ENCODE measurements around the gene MCU. TPM values are rescaled to one million over a fixed set of nuclear protein-coding genes. Genes with fewer than 3 reads are reported as not detected.

Gene MCU
- total RNA-seq, 1 donor from 2014 or later, result 31.4 TPM

GRCh38 chr10:72812415-72812752 lies 120.4 kb downstream of the MCU start:
- H3K4me1 Mint-ChIP-seq (ENCODE audit: unreplicated experiment), result peaks cover 46% of the 10 kb centered on the region
- H3K4me3 Mint-ChIP-seq (ENCODE audit: unreplicated experiment), result no peak overlapping the region
- peaks cover 13% of the 10 kb centered on the region for H3K36me3 Mint-ChIP-seq (ENCODE audit: unreplicated experiment)
- peaks cover 6% of the 10 kb centered on the region for H3K9me3 Mint-ChIP-seq (ENCODE audit: unreplicated experiment)
- peak overlapping the region; percentile 88 for H3K27ac Mint-ChIP-seq (ENCODE audit: unreplicated experiment)
- DNase-seq (ENCODE audit: extremely low spot score, unreplicated experiment), result no peak
- TF ChIP-seq, protein P1, sequence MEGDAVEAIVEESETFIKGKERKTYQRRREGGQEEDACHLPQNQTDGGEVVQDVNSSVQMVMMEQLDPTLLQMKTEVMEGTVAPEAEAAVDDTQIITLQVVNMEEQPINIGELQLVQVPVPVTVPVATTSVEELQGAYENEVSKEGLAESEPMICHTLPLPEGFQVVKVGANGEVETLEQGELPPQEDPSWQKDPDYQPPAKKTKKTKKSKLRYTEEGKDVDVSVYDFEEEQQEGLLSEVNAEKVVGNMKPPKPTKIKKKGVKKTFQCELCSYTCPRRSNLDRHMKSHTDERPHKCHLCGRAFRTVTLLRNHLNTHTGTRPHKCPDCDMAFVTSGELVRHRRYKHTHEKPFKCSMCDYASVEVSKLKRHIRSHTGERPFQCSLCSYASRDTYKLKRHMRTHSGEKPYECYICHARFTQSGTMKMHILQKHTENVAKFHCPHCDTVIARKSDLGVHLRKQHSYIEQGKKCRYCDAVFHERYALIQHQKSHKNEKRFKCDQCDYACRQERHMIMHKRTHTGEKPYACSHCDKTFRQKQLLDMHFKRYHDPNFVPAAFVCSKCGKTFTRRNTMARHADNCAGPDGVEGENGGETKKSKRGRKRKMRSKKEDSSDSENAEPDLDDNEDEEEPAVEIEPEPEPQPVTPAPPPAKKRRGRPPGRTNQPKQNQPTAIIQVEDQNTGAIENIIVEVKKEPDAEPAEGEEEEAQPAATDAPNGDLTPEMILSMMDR (IDR thresholded peaks at IDR 0.05), result no peak
- no peaks in the 10 kb centered on the region for H3K27me3 Mint-ChIP-seq (ENCODE audit: unreplicated experiment)

DNA sequence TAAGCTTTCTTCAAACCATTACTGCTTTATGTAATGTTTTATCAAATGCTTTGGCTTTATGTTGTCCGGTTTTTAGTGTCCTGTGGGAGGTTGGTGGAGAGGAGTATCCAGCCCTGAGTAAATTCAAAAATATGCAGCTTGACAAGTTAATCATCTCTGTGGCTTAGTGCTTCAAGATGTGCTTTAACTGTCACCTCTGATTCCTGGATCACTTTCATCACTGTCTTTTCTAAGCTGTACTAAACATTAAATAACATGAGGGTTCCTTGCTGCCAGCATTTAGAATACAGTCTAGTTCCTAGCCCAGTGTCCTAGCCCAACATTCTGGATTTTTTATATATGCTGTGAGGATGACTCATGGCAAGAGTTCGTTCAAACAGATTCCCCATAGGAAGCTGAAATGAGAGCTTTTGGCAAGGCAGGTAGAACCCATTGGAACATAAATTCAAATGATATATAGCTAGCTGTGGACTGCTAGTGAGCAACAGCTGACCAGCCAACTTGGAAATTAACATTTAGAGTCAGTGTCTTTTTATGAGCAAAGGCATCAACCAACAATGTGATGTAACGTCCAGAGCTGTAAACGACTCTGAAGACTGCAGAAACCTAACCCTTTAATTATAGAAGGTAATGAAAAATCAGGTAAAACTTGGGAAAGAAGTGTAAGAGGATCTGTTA lies 120.9 kb downstream of the MCU start:
- H3K4me1 Mint-ChIP-seq (ENCODE audit: unreplicated experiment), result peaks cover 46% of the 10 kb centered on the region
- TF ChIP-seq, protein P1 (IDR thresholded peaks at IDR 0.05), result no peak
- peak overlapping the region; percentile 88 for H3K27ac Mint-ChIP-seq (ENCODE audit: unreplicated experiment)
- H3K27me3 Mint-ChIP-seq (ENCODE audit: unreplicated experiment), result no peaks in the 10 kb centered on the region
- peaks cover 6% of the 10 kb centered on the region for H3K9me3 Mint-ChIP-seq (ENCODE audit: unreplicated experiment)
- DNase-seq (ENCODE audit: extremely low spot score, unreplicated experiment), result no peak
- H3K4me3 Mint-ChIP-seq (ENCODE audit: unreplicated experiment), result no peak overlapping the region
- H3K36me3 Mint-ChIP-seq (ENCODE audit: unreplicated experiment), result peaks cover 13% of the 10 kb centered on the region

GRCh38 chr10:72814099-72814790 lies 122.3 kb downstream of the MCU start:
- no peaks in the 10 kb centered on the region for H3K27me3 Mint-ChIP-seq (ENCODE audit: unreplicated experiment)
- DNase-seq (ENCODE audit: extremely low spot score, unreplicated experiment), result no peak
- H3K36me3 Mint-ChIP-seq (ENCODE audit: unreplicated experiment), result peaks cover 7% of the 10 kb centered on the region
- H3K4me3 Mint-ChIP-seq (ENCODE audit: unreplicated experiment), result no peak overlapping the region
- TF ChIP-seq, protein P1 (IDR thresholded peaks at IDR 0.05), result no peak
- peaks cover 45% of the 10 kb centered on the region for H3K4me1 Mint-ChIP-seq (ENCODE audit: unreplicated experiment)
- H3K27ac Mint-ChIP-seq (ENCODE audit: unreplicated experiment), result peak overlapping the region; percentile 87
- peaks cover 6% of the 10 kb centered on the region for H3K9me3 Mint-ChIP-seq (ENCODE audit: unreplicated experiment)

DNA sequence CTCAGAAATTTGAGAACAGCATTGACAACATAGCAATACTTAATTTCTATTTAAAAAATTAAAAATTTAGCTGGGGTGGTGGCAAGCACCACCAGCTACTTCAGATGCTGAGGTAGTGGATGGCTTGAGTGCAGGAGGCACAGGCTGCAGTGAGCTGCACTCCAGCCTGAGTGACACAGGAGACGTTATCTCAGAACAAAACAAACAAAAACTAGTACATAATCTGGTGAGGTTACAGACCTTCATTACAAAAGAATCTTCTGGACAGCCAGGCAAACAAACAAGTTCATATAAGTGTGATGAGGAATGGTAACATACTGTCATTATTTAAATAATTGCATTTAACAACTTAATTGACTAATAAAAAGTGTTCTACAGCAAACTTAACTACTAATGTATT lies 124.6 kb downstream of the MCU start:
- Mint-ChIP-seq H3K9me3 (ENCODE audit: unreplicated experiment) (no peaks in the 10 kb centered on the region), H3K27me3 (ENCODE audit: unreplicated experiment) (no peaks in the 10 kb centered on the region), H3K4me1 (ENCODE audit: unreplicated experiment) (peaks cover 36% of the 10 kb centered on the region), H3K4me3 (ENCODE audit: unreplicated experiment) (no peak overlapping the region), H3K27ac (ENCODE audit: unreplicated experiment) (no peak overlapping the region), H3K36me3 (ENCODE audit: unreplicated experiment) (peaks cover 2% of the 10 kb centered on the region)
- no peak for DNase-seq (ENCODE audit: extremely low spot score, unreplicated experiment)
- TF ChIP-seq, protein P1 (IDR thresholded peaks at IDR 0.05), result no peak

- DNase-seq (ENCODE audit: extremely low spot score, unreplicated experiment), result no peak
Measured at GRCh38 chr10:72818076-72818475, 126.1 kb downstream of the MCU start.

More at GRCh38 chr10:72818076-72818475, 126.1 kb downstream of the MCU start:
- TF ChIP-seq, protein P1 (IDR thresholded peaks at IDR 0.05), result no peak
- Mint-ChIP-seq H3K27me3 (ENCODE audit: unreplicated experiment) (no peaks in the 10 kb centered on the region), H3K4me1 (ENCODE audit: unreplicated experiment) (peaks cover 26% of the 10 kb centered on the region), H3K9me3 (ENCODE audit: unreplicated experiment) (peaks cover 8% of the 10 kb centered on the region), H3K4me3 (ENCODE audit: unreplicated experiment) (no peak overlapping the region), H3K27ac (ENCODE audit: unreplicated experiment) (no peak overlapping the region), H3K36me3 (ENCODE audit: unreplicated experiment) (peaks cover 9% of the 10 kb centered on the region)
